T-helper 2 cell (primary cell): ENCODE results near the gene TBC1D9.

Experiments used
- DNase-seq, 5 experiments: peaks; one replicate each; pipeline versions ENCODE4 v3.0.0 to v3.0.0-alpha.2; 2012 to 2022

TBC1D9 gene

DNA sequence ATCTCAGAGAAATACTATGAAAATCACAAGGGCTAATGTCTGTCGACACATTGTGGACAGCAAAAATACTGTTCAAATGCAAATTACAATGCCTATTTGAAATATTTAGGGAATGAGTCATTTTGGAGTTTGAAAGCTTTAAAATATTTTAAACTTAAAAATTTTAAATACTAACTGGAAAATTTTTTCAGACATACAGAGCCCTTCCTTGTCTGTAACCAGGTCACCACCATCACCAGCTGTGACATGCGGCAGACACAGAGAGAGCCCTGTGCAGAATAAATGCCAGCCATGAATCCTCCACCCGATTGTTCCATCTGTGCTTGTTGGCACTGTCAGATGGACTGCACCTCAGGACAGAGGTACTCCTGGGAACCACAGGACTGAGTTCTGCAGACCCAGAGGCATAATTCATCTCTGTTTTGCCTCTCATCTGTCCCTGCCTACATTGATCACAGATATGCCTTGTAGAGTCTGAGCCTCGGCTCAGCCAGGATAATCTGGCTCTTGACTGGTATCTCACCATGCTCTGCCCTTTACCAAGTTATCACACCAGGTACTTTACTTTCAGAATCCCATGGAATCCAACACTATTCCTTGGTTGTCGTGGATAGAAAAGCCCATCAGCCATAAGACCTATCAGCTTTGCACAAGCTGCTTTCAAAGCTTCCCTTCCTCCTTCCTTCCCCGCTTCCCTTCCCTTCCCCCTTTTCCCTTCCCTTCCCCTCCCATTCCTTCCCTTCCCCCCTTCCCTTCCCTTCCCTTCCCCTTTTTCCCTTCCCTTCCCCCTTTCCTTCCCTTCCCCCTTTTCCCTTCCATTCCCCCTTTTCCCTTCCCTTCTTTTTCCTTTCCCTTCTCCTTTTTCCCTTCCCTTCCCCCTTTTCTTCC lies 67.2 kb downstream of the TBC1D9 start:
- no peak for DNase-seq

DNA sequence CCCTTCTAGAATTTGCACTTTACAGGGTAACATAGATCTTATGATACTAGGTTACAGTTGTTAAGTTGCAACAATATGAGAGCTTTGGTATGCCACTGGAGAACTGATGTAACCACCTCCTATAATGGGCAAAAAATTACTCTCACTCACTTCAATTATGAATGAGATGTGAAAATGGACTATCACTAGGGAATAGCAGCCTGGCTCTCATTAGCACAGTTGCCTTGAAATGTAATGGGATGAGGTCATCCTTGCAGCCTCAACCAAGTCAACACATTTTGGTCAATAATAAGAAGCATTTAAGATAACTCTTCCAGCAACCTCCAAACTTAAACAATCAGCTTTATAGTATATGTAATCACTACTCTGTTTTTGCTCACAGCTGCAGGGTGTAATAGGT lies 69.4 kb downstream of the TBC1D9 start:
- no peak for DNase-seq

DNA sequence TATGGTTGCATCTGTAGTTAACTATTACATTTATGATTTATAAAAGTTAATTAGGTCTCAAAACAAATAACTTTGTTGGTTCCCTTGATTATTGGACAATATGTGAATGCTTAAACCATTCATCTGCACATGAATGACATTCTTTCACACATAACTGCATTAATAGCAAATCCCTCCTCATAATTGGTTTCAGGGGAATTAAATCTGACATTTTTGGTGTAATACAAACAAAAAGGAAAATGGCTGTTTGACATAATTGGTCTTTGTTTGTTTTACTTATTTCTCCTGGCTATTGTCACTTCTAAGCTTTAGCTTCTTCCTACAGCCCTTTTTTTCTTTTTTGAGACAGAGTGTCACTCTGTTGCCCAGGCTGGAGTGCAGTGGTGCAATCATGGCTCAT lies 71.9 kb downstream of the TBC1D9 start:
- no peak for DNase-seq

DNA sequence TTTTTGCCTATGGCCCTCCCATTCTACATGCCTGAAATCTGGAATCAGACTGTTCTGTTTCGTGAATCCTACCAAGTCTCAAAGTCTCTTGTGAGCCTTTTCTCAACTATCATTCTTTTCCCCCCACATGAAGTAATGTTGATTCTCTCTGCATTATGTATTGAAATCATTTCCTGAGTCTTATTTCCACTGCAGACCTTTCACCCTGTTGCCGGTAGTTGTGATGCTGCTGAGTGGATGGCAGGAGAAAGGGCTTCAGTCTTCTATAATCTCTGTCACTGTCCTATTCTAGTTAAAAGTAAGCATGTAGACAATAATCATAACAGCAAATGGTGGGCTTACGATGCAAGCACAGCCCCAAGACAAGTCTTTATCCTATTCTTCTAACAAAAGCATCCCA lies 75.0 kb downstream of the TBC1D9 start:
- DNase-seq = no peak

DNA sequence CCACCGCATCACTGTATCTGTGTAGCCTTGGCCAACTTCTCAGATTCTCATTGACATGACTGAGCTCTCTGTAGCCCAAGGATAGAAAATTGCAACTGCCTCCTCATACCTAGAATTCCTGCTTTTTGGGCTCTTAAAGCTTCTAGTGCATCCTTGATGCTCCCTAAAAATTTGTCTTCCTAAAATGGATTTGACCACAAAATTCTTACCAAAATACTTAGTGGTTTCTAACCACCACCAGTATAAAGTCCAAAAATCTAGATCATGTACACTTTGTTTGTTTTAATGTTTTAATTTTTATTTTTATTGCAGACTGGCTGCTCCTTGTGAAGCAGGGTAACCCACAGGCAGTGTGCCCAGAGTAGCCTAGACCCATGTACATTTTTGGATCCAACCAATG lies 75.5 kb downstream of the TBC1D9 start:
- DNase-seq = no peak

DNA sequence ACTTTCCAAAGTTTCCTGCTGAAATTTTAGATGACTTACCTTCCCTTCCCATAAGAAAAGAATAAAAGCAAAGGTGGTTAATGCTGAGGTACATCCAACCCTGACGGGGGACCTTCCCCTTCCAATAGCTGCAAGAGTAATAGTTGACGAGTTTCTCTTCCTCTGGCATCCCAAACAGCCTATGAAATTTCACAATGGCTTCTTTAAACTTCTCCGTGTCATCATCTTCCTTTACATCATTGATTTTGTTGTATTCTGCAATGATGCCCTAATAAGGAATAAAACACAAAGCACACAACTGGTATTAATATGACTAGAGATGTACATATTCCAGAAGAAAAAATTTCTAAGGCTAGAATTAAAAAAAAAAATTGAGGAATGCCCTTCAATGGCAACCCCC lies 76.6 kb downstream of the TBC1D9 start:
- DNase-seq = no peak

DNA sequence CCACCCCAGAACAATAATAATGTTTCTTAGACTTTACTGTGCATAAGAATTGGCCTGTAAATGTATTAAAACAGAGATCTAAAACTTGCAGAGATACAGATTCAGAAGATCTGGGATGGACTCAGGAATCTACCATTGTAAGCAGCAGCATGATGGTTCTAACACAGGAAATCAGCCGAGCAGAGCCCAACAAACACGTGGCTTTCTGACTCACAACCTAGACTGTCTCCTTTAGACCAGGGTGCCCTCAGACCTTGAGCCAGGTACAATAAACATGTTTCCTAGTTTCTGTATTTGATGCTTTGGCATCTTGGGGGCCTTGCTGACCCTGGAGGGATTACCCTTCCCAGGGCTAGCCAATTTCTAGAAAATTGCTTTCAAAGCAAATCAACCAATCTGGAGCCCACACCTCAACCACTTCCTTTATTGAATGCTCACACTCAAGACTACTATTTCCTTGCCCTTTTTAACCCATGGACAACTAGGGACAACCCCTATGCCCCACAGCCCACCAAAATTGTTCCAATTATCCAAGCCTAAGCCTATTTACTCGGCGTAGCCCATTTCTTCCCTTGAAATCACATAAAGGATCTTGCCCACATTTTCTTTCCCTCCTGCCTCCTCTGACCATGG lies 80.5 kb downstream of the TBC1D9 start:
- no peak for DNase-seq

DNA sequence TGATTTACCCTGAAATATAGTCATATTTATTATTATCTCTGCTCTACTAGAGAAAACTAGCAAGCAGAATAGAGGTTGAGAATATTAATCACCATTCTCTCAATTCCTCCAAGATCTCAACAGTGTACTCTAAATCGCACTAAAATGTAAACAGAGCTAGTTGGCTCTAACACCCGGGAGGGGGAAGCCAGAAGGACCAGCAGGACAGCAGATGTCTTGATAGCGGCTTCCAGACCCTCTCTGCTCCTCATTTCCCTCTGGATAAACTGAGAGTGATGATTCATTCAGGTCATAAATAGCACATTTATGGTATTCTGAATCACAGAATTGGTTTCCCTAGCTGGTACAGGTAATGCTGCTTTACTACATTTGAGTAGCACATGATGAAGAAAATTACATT lies 82.5 kb downstream of the TBC1D9 start:
- DNase-seq = no peak

DNA sequence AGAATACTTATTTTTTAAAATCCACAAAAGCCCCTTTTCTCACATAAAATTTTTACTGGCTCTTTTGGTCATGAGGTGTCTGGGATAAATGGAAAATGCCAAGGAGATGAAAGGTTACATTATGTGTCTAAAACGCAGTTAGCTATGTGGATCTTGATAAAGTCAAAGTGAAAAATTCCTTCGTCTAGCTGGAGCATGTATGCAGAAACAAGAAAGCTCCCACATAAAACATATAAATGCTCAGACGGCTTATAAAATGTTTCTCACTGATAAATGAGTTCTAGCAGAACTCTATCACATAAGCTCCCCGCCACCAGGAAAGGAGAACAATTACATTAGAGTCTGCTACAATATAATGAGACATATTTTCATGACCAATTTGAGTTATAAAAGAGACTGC lies 83.8 kb downstream of the TBC1D9 start:
- no peak for DNase-seq

DNA sequence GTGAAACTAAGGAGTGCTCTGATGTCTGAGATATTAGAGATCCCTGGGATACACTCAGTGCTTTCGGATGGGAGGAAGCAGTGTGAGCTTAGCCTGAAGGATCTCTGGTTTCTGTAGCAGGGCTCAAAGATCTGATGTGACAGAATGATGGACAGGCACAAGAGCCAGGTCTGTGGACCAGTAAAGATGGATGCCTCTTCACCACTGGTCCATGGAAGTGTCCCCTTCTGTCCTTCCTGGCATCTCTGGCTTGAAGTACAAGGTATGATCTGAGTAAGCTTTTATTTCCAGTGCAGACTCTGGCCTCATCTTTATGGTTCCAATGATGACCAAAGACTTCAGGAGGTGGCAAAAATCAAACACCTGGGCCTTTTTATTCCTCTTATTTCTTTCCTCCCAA lies 88.1 kb downstream of the TBC1D9 start:
- no peak for DNase-seq

DNA sequence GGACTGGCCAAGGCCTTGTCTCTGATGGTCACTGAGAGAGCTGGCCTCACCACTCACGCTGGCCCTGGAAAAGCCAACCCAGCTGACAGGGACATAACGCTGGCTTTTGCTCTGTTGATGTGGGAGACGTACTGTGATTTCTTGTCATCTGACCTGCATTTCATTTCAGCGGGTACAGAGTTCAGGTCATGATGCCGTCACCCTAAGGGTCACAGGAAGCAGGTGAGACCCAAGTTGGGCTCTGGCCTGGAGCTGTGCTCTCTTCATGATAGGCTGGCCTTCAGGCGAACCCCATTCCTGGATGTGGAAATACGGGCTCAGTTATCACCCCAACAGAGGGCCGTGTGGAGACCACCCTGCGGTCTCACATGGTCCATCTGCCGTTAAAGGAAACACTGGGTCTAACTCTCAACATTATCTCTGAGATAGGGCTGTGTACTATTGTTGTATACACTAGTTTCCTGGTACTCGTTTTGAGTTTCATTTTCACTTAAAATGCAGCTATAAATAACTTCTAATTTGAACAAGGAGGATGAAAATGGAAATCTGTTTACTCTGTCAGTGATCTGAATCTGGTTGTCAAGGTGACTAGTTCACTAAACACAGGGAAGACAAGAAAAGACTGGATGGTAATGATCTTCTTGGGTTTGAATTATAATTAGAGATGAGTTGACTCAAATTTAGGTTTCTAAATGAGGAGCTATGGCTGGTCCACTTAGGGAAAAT lies 89.1 kb downstream of the TBC1D9 start:
- no peak for DNase-seq

DNA sequence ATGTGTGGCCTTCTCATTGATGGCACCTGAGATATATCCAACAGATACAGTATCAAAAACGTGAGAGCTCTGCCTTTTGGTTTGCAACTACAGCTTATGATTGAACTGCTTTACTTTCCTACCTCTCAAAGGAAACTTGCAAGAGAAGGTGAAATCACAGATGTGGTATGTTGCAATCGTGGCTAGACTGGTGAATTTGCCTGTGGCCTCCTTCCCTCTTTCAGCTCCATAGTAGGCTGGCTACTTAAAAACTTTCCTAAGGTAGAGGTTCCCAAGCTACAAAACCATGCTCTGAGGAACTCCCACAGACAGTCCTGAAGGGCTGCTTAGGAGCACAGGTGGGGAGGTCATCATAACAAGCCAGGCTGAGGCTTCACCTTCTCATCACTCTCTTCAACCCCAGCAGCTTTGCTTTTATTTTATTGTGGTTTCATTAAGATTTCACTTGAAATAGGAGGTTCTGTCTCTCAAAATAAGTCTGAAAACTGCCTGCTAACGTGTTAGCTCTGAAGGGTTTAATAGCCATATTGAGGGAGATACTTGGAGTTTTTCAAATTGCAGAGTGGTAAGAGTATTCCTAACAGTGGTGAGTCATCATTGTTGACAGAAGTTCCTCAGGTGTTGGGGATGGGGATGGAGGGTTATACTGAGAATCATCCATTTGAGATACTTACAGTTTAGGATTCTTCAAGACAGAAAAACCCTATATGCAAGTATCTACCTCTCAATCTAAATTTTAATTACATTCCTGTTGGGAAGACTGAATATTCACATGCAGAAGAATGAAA lies 93.9 kb downstream of the TBC1D9 start:
- no peak for DNase-seq

DNA sequence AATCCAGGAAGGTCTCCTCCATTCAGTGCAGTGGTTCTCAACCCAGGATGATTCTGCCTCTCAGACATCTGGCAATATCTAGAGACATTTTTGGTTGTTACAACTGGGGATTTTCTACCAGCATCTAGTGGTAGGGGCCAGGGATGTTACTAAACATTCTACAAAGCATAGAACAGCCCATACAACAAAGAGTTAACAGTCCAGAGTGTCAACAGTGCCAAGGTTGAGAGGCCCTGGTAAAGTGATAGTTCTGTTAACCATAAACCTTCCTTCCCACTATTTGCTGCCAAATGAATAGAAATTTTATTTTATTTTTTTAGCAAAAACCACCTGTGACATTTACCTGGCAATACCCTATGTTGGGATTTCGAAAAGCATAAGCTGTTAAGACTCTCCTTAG lies 94.6 kb downstream of the TBC1D9 start:
- DNase-seq = no peak

DNA sequence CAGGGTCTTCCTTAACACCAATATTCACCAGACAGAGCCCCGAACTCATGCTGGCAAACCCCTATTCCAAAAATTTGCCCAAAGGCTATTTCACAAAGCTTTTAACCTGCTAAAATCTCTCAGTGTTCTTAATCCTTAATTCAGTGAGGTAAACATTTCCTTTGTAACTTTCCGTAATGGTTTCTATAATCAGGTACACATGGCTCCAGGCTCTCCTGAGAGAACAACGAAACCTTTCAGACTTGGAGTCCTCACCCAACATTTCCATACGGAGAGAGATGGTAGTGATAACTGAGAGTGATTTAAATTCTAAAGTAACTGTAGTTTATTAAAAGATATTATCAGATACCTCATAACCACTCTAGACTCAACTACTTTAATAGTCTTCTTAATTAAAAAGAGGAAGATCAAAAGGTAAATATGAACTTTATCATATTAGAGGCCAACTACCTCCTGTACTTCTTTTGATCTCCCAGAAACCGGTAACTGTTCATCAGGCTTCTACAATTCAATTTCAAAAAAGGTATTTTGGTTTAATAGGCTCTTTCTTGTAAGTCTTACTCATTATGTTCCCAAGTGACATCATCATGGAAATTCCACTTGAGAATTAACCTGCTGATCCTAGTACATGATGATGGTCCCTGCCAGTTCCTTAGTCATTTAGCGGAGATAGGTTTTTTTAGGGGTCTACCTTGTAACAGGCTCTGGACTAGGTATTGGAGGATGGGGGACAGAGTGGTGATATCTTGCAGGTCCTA lies 96.1 kb downstream of the TBC1D9 start:
- no peak for DNase-seq

DNA sequence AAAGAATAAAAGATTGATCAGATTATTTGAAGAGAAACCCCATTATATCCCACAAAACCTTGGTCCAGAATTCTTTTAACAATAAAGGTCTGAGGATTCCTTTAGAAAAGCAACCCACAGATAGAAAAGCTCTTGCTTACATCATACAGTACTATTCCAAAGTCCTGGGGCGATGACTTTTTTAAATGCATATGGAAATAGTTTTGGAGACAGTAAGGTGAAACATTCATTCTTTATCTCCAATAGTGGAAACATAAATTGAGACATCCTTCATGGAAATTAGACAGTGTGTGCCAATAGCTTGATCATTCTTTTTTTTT lies 101.7 kb downstream of the TBC1D9 start:
- DNase-seq = no peak

DNA sequence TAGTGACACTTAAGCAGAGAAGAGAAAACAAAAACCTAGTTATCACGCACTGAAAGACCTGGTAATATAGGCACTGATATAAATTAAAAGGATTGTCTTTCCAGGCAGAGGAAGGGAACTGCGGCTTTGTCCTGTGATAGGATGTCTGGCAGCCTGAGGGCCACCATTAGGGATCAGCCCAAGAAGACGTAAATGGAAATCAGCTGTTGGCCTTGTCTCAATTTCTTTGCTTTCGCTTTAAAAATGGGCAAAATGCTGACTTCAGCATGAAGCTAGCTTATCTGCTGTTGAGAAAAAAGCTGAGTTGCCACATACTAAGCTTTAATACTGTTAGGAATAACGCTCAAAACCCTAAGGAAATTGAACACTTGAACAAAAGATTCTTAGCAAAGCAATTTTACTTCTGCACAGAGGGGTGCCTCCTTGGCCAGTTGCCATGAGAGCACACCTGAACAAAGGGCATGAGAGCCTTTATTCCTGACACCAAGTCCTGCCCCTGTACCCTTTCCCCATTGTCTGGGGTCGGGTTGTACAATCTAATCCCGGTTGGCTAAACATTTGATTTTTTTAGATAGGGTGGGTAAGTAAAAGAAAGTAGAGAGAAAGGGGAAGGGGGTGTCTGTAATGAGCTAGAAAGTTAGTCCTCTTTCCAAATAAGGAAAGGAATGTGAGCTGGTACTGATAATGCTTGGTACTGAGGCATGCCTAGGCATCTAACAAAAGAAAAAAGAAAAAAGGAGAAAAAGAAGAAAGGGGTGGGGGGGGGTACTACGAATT lies 102.3 kb downstream of the TBC1D9 start:
- no peak for DNase-seq

DNA sequence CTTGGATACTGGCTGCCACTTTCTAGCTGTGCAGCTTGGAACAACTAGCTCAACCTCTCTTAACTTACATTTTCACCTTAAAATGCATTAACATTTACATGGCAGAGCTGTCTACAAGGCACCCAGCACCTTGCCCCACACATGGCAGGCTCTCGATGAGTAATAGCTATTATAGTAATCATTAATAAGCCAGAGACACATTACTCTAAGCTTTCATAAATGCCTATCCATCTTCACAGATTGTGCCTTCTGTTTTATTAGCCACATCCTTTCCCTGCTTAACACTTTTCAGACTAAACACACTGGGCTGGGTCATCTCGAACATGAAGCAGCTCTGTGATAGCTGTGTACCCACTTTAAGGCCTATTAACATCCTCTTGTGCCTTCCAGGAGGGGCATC lies 103.6 kb downstream of the TBC1D9 start:
- no peak for DNase-seq

DNA sequence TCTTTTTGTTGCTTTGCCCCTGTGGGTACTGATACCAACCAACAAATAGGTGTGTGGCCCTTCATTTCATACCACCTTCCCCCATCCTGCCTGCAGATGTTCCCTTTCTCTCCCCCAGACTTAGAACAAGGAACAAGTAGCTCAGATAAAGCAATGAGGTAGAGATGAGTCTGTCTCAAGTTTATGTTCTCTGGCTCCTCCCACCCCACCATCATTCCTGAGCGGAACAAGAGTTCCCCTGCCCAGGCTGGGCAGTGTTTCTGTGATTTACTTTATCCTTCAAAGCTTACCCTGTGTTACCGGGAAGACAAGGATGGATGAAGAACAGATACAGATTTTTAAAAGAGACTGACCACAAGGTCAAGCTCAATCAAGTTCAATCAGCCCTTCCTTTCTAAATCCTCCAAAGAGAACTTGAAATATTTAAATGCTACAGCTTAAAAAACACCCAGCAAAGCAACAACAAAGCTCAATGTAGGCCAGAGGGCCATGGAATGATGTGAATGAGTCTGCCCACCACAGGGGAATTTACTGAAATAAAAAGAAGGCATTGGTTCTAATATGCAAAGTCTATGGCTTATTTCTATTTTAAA lies 107.4 kb downstream of the TBC1D9 start:
- DNase-seq = no peak

DNA sequence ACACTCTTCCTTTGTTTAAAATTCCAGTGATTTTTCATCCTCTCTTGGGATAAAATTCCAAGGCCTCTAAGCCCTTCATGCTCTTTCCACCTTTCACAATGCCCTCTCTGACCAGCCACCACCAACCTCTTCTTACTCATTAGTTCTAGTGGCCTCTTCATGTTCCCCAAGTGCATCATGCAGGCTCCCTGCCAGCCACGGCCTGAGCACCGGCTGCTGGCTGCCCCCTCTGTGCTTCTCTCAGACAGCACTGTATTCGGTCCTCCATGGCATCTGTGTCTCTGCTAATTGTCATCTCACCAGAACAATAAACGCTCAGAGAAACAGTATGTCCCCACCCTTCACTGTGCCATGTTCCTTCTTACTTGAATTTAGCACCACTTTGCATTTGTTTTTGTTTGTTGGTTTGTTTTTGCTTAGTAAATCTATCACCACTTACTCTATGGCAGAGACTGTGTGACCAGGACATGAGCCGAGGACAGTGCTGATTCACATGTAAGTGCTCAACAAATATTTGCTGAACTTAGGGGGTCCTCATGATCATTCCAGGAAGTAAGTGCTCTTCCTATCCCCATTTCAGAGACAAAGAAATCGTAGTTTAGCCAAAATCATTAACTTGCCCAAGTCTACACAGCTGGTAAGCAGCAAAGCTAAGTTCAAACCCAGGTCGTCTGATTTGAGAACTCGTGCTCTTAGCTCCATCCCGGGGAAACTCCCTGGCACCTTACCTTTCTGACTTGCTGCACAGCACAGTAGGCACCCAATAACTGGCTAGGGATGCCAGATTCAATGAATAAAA lies 110.4 kb downstream of the TBC1D9 start:
- DNase-seq = no peak

DNA sequence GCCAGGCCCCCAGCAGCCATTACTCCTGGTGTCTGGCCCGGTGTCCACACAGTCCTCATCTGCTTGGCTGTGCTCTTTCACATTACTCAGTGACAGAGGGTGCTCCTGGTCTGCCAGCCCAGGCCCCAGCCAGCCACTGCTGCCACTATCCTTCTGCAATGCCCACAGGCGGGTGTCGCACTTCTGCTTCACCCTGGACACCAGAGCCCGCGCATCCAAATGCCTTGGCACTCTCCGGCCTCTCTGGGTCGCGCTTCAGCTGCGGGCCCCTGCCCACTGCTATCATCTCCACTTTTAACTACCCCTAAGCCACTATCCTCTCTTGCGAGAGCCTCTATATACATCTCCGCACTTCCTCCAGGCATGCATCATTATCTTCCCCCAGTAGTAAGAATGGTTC lies 111.0 kb downstream of the TBC1D9 start:
- DNase-seq = no peak
